CD4-positive, alpha-beta T cell treated with Interleukin-4 for 1 hour (primary cell): Measurements from ENCODE around the gene PAPPA.

Experiments used
- DNase-seq, 2 donors: peaks; one replicate each; pipeline ENCODE4 v3.0.0-alpha.2; 2020 to 2022

Gene PAPPA

DNA sequence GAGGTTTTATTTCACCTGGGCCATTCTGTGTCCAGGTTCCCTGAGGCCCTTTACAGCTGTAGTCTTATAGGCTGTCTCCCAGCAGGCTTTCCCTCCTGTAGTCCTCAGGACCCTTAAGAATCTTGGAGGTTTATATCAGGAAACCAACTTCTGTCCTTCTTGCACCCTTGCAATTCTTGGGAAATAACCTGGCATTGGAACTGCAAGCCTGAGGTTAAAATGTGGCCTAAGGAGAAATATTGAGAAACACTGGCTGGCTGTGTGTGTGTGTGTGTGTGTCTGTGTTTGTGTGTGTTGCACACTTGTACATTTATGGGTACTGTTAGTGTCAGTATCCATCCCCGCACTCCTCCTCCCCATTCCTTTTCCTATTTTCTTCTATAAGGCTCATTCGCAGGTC lies 168.9 kb downstream of the PAPPA start:
- DNase-seq, result no peak

- DNase-seq, result no peak
Observed at GRCh38 chr9:116323012-116323411, 169.4 kb downstream of the PAPPA start.

GRCh38 chr9:116323571-116323970 lies 170.0 kb downstream of the PAPPA start:
- DNase-seq, result no peak

GRCh38 chr9:116325924-116326323 lies 172.3 kb downstream of the PAPPA start:
- no peak for DNase-seq

DNA sequence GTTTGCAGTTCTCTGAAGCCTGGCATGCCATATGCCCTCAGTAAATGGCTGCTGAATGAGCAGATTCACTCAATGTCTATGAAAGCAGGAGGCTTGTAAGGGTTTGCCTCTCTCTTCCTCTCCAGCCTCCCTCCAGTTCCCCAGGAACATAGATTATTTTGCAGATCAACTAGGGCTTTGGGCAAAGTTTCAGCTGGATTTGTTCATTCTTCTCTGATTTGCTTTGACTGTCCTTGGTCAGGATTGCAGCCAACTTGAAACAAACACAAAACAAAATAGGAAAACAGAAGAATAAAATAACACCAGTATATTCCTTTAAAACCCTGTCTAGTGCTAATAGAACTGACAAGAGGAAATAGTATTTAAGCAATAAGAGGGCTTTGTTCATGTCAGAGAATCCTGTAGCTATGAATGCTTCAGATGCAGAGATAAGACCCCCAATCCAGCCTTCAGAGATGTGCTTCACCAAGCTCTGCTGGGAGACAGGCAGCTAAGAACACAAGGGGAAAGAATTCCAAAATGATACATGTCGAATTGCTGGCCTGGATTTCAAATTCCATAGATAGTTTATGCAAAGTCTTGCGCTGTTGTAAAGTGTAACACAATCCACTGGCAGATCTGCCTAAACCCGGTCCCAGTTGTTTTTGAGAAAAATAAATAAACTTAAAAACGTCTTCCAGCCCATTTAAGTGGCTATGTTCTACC lies 174.3 kb downstream of the PAPPA start:
- DNase-seq, result no peak

GRCh38 chr9:116329470-116329869 lies 175.9 kb downstream of the PAPPA start:
- no peak for DNase-seq

- DNase-seq, result no peak
Observed at GRCh38 chr9:116331241-116331640, 177.7 kb downstream of the PAPPA start.

DNA sequence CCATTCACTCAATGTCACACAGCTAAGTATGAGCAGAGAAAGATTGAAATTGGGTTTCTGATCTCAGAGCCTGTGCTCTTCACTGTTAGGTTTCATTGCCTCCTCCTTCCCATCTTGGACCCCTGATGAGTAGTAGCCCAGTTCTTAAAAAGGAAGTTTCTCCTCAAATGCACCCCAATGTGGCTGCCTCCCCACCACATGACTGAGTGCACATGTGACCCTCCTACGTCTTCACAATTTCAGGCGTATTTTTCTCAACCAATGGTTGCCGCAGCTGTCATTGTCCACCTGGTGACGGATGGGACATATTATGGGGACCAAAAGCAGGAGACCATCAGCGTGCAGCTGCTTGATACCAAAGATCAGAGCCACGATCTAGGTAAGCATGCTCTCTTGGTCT lies 178.5 kb downstream of the PAPPA start:
- no peak for DNase-seq

DNA sequence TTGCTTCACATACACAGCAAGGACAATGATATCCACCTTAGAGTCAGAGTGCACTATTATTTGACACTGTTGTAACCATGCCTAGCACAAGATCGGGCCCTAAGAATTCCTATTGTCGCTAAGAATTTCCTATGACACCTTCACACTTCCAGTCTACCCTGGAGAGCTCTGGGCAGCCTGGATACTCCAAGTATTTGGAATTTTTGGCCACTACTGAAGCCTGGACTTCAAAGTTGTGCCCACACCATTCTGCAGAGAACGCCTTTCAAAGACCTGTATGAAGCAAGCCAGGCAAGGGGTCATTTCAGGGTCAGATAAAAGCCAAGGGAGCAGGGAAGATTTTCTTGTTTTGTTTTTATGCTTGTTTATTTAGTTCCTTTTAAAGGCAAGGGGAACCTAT lies 179.7 kb downstream of the PAPPA start:
- no peak for DNase-seq

DNA sequence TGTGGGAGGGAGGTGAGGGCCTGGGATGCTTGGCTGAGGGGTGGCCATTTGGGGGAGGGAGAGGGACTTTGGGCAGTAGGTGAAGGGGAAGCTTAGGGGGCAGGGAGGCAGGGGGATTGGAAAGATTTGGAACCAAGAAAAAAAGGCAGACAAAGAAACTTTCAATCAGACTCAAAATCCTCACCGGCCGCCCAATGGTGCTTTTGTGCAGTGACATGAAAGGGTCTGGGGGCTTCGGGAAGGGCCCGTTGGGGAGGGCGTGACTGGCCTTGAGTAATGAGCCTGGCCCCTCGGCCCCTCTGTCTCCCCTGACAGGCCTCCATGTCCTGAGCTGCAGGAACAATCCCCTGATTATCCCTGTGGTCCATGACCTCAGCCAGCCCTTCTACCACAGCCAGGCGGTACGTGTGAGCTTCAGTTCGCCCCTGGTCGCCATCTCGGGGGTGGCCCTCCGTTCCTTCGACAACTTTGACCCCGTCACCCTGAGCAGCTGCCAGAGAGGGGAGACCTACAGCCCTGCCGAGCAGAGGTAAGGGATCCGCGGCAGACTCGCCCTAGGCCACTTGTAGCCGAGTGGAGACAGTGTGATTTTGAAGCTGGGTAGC lies 181.1 kb downstream of the PAPPA start:
- no peak for DNase-seq

DNA sequence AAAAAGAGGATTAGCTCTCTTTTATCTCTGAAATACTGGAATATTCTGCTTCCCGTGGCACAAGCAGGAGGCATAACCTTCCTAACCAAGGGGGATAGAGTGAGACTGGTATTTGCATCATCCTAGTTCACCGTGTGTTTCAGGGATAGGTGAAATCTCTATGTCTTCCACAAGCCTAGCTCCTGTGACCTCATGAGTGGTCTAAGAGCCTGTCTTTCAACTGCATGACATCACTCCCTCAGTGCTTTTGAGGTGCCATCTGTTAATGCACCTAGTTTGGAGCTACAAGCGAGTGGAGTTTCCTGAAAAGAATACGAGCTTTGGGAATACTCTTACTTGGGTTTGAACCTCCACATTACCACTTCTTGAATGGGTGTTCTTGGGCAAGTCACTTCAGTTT lies 181.8 kb downstream of the PAPPA start:
- no peak for DNase-seq

DNA sequence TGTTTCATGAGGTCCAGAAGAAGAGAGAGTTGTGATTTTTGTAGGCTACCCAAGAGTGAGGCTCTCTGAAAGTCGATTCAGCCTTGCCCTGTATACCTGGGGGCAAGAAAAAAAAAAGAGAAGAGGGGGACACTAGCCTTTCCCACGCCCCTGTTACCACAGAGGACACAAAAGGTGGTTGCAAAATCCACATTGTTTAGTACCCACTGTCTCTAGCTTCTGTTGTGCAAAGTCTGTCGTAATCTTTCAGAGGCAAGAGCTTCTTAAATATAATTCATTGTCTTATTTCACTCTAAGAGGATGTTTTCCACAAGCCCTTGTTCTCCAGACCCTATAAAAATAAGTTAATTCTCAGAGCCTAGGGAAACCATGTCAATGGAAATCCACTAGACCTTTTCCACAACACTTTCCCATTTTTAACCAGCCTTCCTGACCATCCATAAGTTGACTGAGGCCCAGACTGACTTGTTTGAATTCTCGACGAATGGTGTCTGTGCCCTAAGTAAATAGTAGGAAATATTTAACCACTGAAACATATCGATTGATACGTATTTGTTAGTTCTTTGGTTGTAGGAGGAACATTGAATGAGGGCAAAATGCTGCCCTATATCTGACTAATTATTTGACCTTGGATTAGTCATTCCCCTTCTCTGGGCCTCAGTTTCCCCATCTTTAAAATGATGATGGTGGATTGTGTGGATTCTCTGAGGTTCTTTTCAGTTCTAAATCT lies 182.7 kb downstream of the PAPPA start:
- no peak for DNase-seq

GRCh38 chr9:116337015-116337414 lies 183.4 kb downstream of the PAPPA start:
- DNase-seq, result no peak

- DNase-seq, result no peak
Observed at GRCh38 chr9:116340270-116340669, 186.7 kb downstream of the PAPPA start.

GRCh38 chr9:116342061-116342460 lies 188.5 kb downstream of the PAPPA start:
- DNase-seq, result no peak

GRCh38 chr9:116342941-116343340 lies 189.3 kb downstream of the PAPPA start:
- no peak for DNase-seq

DNA sequence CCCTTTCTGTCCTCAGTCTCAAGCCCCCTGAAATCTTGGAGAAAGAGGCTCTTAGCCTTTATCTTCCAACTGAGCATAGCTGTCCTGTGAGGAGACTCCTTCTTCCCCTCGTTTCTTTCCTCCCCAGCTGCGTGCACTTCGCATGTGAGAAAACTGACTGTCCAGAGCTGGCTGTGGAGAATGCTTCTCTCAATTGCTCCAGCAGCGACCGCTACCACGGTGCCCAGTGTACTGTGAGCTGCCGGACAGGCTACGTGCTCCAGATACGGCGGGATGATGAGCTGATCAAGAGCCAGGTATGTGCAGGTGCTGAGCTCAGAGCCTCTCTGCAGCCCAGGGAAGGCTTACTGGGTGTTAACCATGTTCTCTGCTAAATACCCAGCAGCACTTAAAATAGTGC lies 190.8 kb downstream of the PAPPA start:
- no peak for DNase-seq

- no peak for DNase-seq
Observed at GRCh38 chr9:116345393-116345792, 191.8 kb downstream of the PAPPA start.

DNA sequence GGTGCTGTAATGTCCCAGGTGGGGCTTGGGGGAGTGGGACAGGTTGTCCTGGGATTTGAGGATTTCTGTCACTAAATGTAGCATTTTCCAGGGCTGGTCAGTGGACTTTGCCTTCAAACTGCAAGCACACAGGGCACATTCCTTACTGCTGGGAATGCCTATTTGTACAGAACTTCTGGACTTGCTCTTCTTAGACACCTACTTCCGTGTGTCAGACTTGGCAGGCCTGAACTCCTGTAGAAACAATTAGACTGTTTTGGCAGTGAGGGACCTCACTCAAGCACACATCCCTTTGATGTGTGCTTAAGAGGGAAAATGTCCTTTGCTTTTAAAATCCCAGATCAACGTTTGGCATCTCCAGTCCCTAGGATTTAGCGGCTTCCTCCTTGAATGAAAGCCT lies 192.2 kb downstream of the PAPPA start:
- no peak for DNase-seq

- no peak for DNase-seq
Observed at GRCh38 chr9:116349684-116350083, 196.1 kb downstream of the PAPPA start.

DNA sequence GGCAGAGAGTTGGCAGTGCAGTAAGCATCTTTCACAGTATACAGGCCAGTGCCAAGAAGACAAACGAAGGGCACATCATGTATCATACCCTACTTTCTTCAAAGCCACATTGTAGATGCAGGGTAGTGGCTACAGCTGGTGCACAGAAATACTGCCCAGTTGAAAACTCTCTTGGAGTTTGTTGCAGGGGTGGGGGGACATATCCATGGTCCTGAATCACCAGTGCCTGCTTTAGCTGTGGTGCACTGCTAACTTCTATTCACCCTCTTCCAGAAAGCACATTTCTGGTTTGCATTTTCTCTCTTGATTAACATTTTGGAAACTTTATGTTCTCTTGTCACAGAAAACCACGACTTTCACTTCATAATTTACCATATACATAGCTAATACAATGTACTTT lies 196.6 kb downstream of the PAPPA start:
- no peak for DNase-seq

DNA sequence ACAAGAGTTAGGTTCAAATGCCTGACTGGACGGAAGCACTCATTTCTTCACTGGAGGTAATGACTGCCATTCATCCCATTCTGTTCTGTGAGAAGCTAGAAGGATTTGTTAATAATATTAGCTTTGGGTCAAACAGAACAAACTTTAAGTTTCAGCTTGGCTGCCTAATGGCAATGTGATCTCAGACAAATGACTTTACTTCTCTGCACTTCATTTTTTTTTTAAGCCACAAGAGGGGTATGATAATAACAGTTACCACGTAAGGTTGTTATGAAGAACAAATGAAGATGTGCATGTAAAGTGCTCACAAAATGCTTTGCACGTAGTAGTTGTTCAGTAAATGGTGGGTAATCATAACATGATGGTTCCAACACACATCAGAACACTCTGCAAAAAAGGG lies 199.4 kb downstream of the PAPPA start:
- no peak for DNase-seq

GRCh38 chr9:116355153-116355921 lies 201.7 kb downstream of the PAPPA start:
- DNase-seq, result no peak

- DNase-seq, result no peak
Observed at GRCh38 chr9:116358251-116358650, 204.7 kb downstream of the PAPPA start.
